K562 (cell line): ENCODE data around the gene PTGIS. TPM values are rescaled to one million over a fixed set of nuclear protein-coding genes. Genes with fewer than 3 reads are reported as not detected.
A peak's percentile ranks its signal among the peaks of the same experiment; 100 is the strongest.

Source experiments
- ATAC-seq: fragments of 200-7000 bp; cut with Tn5 transposase; 3 replicates; pipeline ENCODE4 v1.9.1; 2020; ENCODE audit warnings: moderate library complexity
- BruUV-seq: library from RNA; stranded (reverse); fragments of 400-500 nt; replicated peaks from 2 replicates; lab custom pipeline; 2021; lab: Mats Ljungman, UMichigan
- CTCF ChIA-PET: fragments of 300-600 bp; formaldehyde crosslinking; extraction: SDS; loops from one replicate; lab custom pipeline; 2021; ENCODE audit warnings: low intra/inter-chr PET ratio; lab: Yijun Ruan, JAX
- POLR2A ChIA-PET: fragments of 300-600, 350-650 bp; sonication (Branson Sonifier 250); formaldehyde crosslinking; extraction: SDS; loops from one replicate; lab custom pipeline; 2021; ENCODE audit warnings: antibody characterized with exemption, inconsistent platforms; lab: Yijun Ruan, JAX
- DNase-seq, 4 experiments: peaks; one replicate each; pipeline versions ENCODE4 v3.0.0 to v3.0.0-alpha.2; 2011 to 2018; ENCODE audit warnings: low spot score in 3 of 4, mixed read lengths in 3 of 4; ENCODE audit errors: extremely low read depth in 1 of 4
- FAIRE-seq: peaks from 2 replicates; lab custom pipeline; 2011; peaks lifted over from hg19 to GRCh38; lab: Jason Lieb, UNC
- H2AFZ ChIP-seq: 2 replicates; pipeline ENCODE4 v1.6.0; 2011; ENCODE audit warnings: low read depth, low read length, control low read depth, inconsistent platforms
- H3K27ac ChIP-seq: fragments of 200-600 bp; 3 replicates; pipeline ENCODE4 v1.8.0; 2011; ENCODE audit warnings: low read depth, mild to moderate bottlenecking, control low read depth, inconsistent platforms, low read length, moderate library complexity, mixed read lengths; ENCODE audit errors: extremely low read depth
- H3K27me3 ChIP-seq, 2 experiments: fragments of 300-600 bp in 1 of 2; 2 replicates in 1 of 2; 3 replicates in 1 of 2; pipeline versions ENCODE4 v1.6.0 to v1.8.0; 2011; ENCODE audit warnings: inconsistent platforms in 2 of 2, low read length in 2 of 2, mild to moderate bottlenecking in 1 of 2, mixed read lengths in 1 of 2, moderate library complexity in 1 of 2; ENCODE audit not compliant: control insufficient read depth in 2 of 2, insufficient read depth in 2 of 2
- H3K36me3 ChIP-seq: fragments of 300-600 bp; 3 replicates; pipeline ENCODE4 v1.8.0; 2011; ENCODE audit warnings: mild to moderate bottlenecking, low read length, inconsistent platforms; ENCODE audit not compliant: control insufficient read depth, insufficient read depth
- H3K4me1 ChIP-seq, 2 experiments: fragments of 200-600 bp in 1 of 2; replicated peaks in 1 of 2; 2 replicates in 1 of 2; 3 replicates in 1 of 2; pipeline versions ENCODE4 v1.5.1 to v1.8.0; 2011; ENCODE audit warnings: inconsistent platforms in 2 of 2, low read length in 2 of 2, mild to moderate bottlenecking in 1 of 2, mixed read lengths in 1 of 2, moderate library complexity in 1 of 2; ENCODE audit not compliant: control insufficient read depth in 2 of 2, insufficient read depth in 2 of 2
- H3K4me2 ChIP-seq: 2 replicates; pipeline ENCODE4 v1.6.1; 2011; ENCODE audit warnings: low read length, control low read depth, inconsistent platforms, mixed read lengths; ENCODE audit not compliant: insufficient read depth
- H3K4me3 ChIP-seq: fragments of 200-600 bp; sonication (generic), shearing (Covaris generic); 2 replicates; pipeline ENCODE4 v1.5.1; 2016; ENCODE audit warnings: control low read depth, inconsistent platforms
- H3K79me2 ChIP-seq: fragments of 200-600 bp; 3 replicates; pipeline ENCODE4 v1.8.0; 2011; ENCODE audit warnings: low read length, inconsistent platforms; ENCODE audit not compliant: control insufficient read depth, insufficient read depth
- H3K9ac ChIP-seq, 2 experiments: 2 replicates each; pipeline versions ENCODE4 v1.6.0 to v1.6.1; 2011; ENCODE audit warnings: low read depth in 2 of 2, low read length in 2 of 2, control low read depth in 1 of 2, inconsistent platforms in 1 of 2, mild to moderate bottlenecking in 1 of 2, mixed read lengths in 1 of 2; ENCODE audit not compliant: insufficient read depth in 1 of 2
- H3K9me1 ChIP-seq: one replicate; pipeline ENCODE4 v1.6.0; 2011; ENCODE audit warnings: inconsistent platforms, mild to moderate bottlenecking, low read length, moderate library complexity; ENCODE audit not compliant: control insufficient read depth, insufficient read depth
- H3K9me3 ChIP-seq: replicated peaks from 2 replicates; pipeline ENCODE4 v1.5.1; 2011; ENCODE audit warnings: low read depth, low read length, inconsistent platforms; ENCODE audit not compliant: control insufficient read depth, insufficient read depth
- H4K20me1 ChIP-seq: replicated peaks from 2 replicates; pipeline ENCODE4 v1.6.1; 2011; ENCODE audit warnings: low read length, inconsistent platforms, mixed read lengths; ENCODE audit not compliant: control insufficient read depth, insufficient read depth
- CBX3 ChIP-seq, 2 experiments: IDR thresholded peaks; 1 replicate in 1 of 2; 2 replicates in 1 of 2; pipeline ENCODE4 v1.6.1; 2012; ENCODE audit warnings: inconsistent platforms in 2 of 2, low read length in 2 of 2, borderline replicate concordance in 1 of 2, control low read depth in 1 of 2
- CSDE1 ChIP-seq, 2 experiments: fragments of 450-650 bp; IDR thresholded peaks; 2 replicates each; pipeline ENCODE4 v1.6.1; 2016; ENCODE audit warnings: mild to moderate bottlenecking in 1 of 2
- DEAF1 ChIP-seq: fragments of 450-650 bp; formaldehyde crosslinking; IDR thresholded peaks from 2 replicates; pipeline ENCODE4 v1.4.0; 2020; ENCODE audit warnings: mild to moderate bottlenecking, moderate library complexity
- ESRRA ChIP-seq: fragments of 450-650 bp; IDR thresholded peaks from 2 replicates; pipeline ENCODE4 v1.6.1; 2014; ENCODE audit warnings: low read depth, mild to moderate bottlenecking, moderate library complexity, borderline replicate concordance
- MTA2 ChIP-seq: fragments of 450-650 bp; IDR thresholded peaks from 2 replicates; pipeline ENCODE4 v1.6.1; 2016; ENCODE audit warnings: low read depth
- NFIC ChIP-seq: fragments of 450-650 bp; IDR thresholded peaks from 2 replicates; pipeline ENCODE4 v1.6.1; 2017; ENCODE audit warnings: mild to moderate bottlenecking, inconsistent platforms
- PML ChIP-seq: IDR thresholded peaks from 2 replicates; pipeline ENCODE4 v1.6.1; 2012; ENCODE audit warnings: low read length, inconsistent platforms
- POLR2AphosphoS5 ChIP-seq: IDR thresholded peaks from 2 replicates; pipeline ENCODE4 v1.6.1; 2011; ENCODE audit warnings: mild to moderate bottlenecking, low read depth, low read length, moderate library complexity; ENCODE audit not compliant: control insufficient read depth, insufficient read depth
- POLR3A ChIP-seq: IDR thresholded peaks from 2 replicates; pipeline ENCODE4 v1.6.1; 2011; ENCODE audit warnings: borderline replicate concordance, mild to moderate bottlenecking, moderate library complexity; ENCODE audit not compliant: insufficient read length, insufficient read depth; ENCODE audit errors: extremely low read depth
- TCF15 ChIP-seq: fragments of 250-450 bp; sonication (Bioruptor Pico); IDR thresholded peaks from 2 replicates; pipeline ENCODE4 v1.8.0; 2022; ENCODE audit warnings: moderate library complexity, mild to moderate bottlenecking, inconsistent platforms
- TEAD1 ChIP-seq, 2 experiments: fragments of 450-650 bp in 1 of 2; sonication (generic) in 1 of 2; formaldehyde crosslinking; IDR thresholded peaks; 2 replicates each; pipeline versions ENCODE4 v1.4.0 to v1.8.0; 2020 to 2022; ENCODE audit warnings: mild to moderate bottlenecking in 2 of 2, missing genetic modification reagents in 1 of 2
- ZFP36 ChIP-seq: fragments of 150-350 bp; IDR thresholded peaks from 2 replicates; pipeline ENCODE4 v1.6.1; 2018; ENCODE audit warnings: low read length, low read depth; ENCODE audit not compliant: partially characterized antibody
- ZFP91 ChIP-seq: sonication (generic); formaldehyde crosslinking; IDR thresholded peaks from 2 replicates; pipeline ENCODE4 v1.8.0; 2022; ENCODE audit warnings: mild to moderate bottlenecking, missing genetic modification reagents
- ZNF347 ChIP-seq: fragments of 450-650 bp; formaldehyde crosslinking; IDR thresholded peaks from 2 replicates; pipeline ENCODE4 v1.4.0; 2020; ENCODE audit warnings: low read depth, mild to moderate bottlenecking, moderate library complexity
- ZNF57 ChIP-seq: fragments of 450-650 bp; formaldehyde crosslinking; IDR thresholded peaks from 2 replicates; pipeline ENCODE4 v1.4.0; 2020; ENCODE audit warnings: mild to moderate bottlenecking, moderate library complexity
- WGBS: fragments of 100-300 bp; shearing (Covaris generic); methylation state at CpG from one replicate; pipeline ENCODE4 v1.1.6; 2016; ENCODE audit warnings: low coverage, mixed read lengths; ENCODE audit not compliant: insufficient coverage; ENCODE audit errors: missing lambda C conversion rate; 5-methylcytosine and 5-hydroxymethylcytosine counted together
- in situ Hi-C: fragments of 300-500 bp; cut with MboI; formaldehyde crosslinking; loops from 4 replicates; pipeline ENCODE4 v1.15.0; 2018; ENCODE audit warnings: inconsistent platforms, mixed read lengths
- intact Hi-C: fragments of 100-400 bp; cut with micrococcal nuclease; formaldehyde crosslinking; loops from 2 replicates; pipeline ENCODE4 v1.14.2; 2022
- polyA plus RNA-seq, 8 experiments: library from polyadenylated mRNA; depleted of rRNA in 4 of 8; stranded (reverse) in 5 of 8; unstranded in 3 of 8; fragments of >200 nt; fragmentation: Nextera tagmentation in 2 of 8; fragmentation: Illumina TruSeq in 1 of 8; extraction: Ambion mirVana in 2 of 8; extraction: Trizol in 1 of 8; gene quantifications; 2 replicates each; pipeline versions ENCODE4 v1.2.1 to v1.2.3, GENCODE V29; 2011 to 2014; ENCODE audit warnings: inconsistent platforms in 1 of 8, missing spikeins in 1 of 8
- total RNA-seq, 7 experiments: library from RNA; depleted of rRNA in 6 of 7; stranded (reverse); fragments of >200 nt in 6 of 7; fragmentation: Illumina TruSeq in 2 of 7; extraction: Trizol in 2 of 7; gene quantifications; 2 replicates each; pipeline versions ENCODE4 v1.2.1 to v1.2.3, GENCODE V29; 2011 to 2021; ENCODE audit warnings: low replicate concordance in 1 of 7

The PTGIS gene
- total and polyA plus RNA-seq, 9 of the 15 experiments (the other 6 are each of a cell fraction or from before 2014, with no cell fraction given) = not detected

- Histone ChIP-seq H2AFZ (no peak overlapping the region), H3K9me3 (peaks cover 5% of the 10 kb centered on the region; the same call in 1 of the 2 replicates), H3K9ac (no peak overlapping the region), H3K4me3 (no peak overlapping the region), H4K20me1 (no peaks in the 10 kb centered on the region; the same call in 1 of the 2 replicates), H3K27ac (no peak overlapping the region), H3K4me1 (peaks cover 0 to 4% of the 10 kb centered on the region in 2 experiments; a peak in 1 of 5 replicates), H3K4me2 (no peak overlapping the region), H3K36me3 (no peaks in the 10 kb centered on the region), H3K27me3 (peaks cover 2 to 18% of the 10 kb centered on the region in 2 experiments; a peak in 2 of 5 replicates), H3K9me1 (no peaks in the 10 kb centered on the region), H3K79me2 (no peaks in the 10 kb centered on the region)
- WGBS = 19% methylated on average over 18 of the region's 18 CpGs
- CTCF ChIA-PET = interaction anchor here (0.6 to 4.6 kb wide), 8 partner anchors 14 to 638 kb away, joined by 3 to 50 read pairs (median 5); no protein-coding TSS in a partner anchor
- in situ Hi-C loops (loop anchor here (10.0 kb wide), 1 partner anchor 63 kb away; no protein-coding TSS in a partner anchor), intact Hi-C loops (loop anchor here (1.0 to 5.0 kb wide), 2 partner anchors 67 to 350 kb away; no protein-coding TSS in a partner anchor)
- BruUV-seq = no TSS peak
- FAIRE-seq (peak; percentile 92), ATAC-seq (peak; percentile 86), DNase-seq (peak; percentile 80 to 90 (median 88))
- POLR2A ChIA-PET = interaction anchor here (0.6 to 1.5 kb wide), 2 partner anchors 56 to 122 kb away, joined by 3 to 4 read pairs; no protein-coding TSS in a partner anchor
- no peak for TF ChIP-seq TEAD1 (CRISPR knock-in tag; IDR thresholded peaks at IDR 0.05)
- no peak for TF ChIP-seq TCF15 (CRISPR knock-in tag)
- TF ChIP-seq DEAF1 (CRISPR knock-in tag) = peak; percentile 65; the same call in 1 of the 2 replicates
- no peak for TF ChIP-seq ESRRA
- no peak for TF ChIP-seq ZNF57
- peak; percentile 18 for TF ChIP-seq ZFP36
- peak; percentile 29; the same call in 1 of the 2 replicates for TF ChIP-seq PML
- TF ChIP-seq ZNF347 (CRISPR knock-in tag) = no peak
- peak; percentile 23; the same call in 1 of the 2 replicates for TF ChIP-seq NFIC
- no peak for TF ChIP-seq POLR3A
- peak; percentile 41; the same call in 1 of the 2 replicates for TF ChIP-seq MTA2
- no peak for TF ChIP-seq CSDE1 (IDR thresholded peaks at IDR 0.05)
- TF ChIP-seq ZFP91 (CRISPR knock-in tag) = 0 out of 2 replicates have a peak, but pooled peaks have one; percentile 15
- 0 out of 2 replicates have a peak, but pooled peaks have one; percentile 36 for TF ChIP-seq POLR2AphosphoS5
- peak in 1 of 2 experiments; percentile 94; a peak in 2 of 3 replicates for TF ChIP-seq CBX3 (IDR thresholded peaks at IDR 0.05; ENCODE audit: borderline replicate concordance in 1 of 2, low read length in 2 of 2)
Measured at GRCh38 chr20:49541733-49542513, 26.0 kb downstream of the PTGIS start.
